Epithelial cell of proximal tubule (primary cell): ENCODE results near the gene OMP. TPM values are rescaled to one million over a fixed set of nuclear protein-coding genes. Genes with fewer than 3 reads are reported as not detected.

Experiments used
- DNase-seq: peaks from one replicate; pipeline ENCODE4 v3.0.0-alpha.2; 2011; ENCODE audit warnings: low read depth
- H3K4me3 ChIP-seq: 2 replicates; pipeline ENCODE4 v1.5.1; 2011; ENCODE audit warnings: low read depth, mild to moderate bottlenecking, low read length
- total RNA-seq: library from RNA; depleted of rRNA; stranded (reverse); fragments of >200 nt; gene quantifications from 2 replicates; pipeline ENCODE4 v1.2.3, GENCODE V29; 2015
- TF ChIP-seq, protein P1 (sequence below): conservative IDR thresholded peaks from 2 replicates; pipeline ENCODE4 v1.5.1; 2012; ENCODE audit warnings: low read depth, mild to moderate bottlenecking, low read length

Gene OMP
- total RNA-seq, 1 donor from 2014 or later: not detected

- TF ChIP-seq, protein P1, sequence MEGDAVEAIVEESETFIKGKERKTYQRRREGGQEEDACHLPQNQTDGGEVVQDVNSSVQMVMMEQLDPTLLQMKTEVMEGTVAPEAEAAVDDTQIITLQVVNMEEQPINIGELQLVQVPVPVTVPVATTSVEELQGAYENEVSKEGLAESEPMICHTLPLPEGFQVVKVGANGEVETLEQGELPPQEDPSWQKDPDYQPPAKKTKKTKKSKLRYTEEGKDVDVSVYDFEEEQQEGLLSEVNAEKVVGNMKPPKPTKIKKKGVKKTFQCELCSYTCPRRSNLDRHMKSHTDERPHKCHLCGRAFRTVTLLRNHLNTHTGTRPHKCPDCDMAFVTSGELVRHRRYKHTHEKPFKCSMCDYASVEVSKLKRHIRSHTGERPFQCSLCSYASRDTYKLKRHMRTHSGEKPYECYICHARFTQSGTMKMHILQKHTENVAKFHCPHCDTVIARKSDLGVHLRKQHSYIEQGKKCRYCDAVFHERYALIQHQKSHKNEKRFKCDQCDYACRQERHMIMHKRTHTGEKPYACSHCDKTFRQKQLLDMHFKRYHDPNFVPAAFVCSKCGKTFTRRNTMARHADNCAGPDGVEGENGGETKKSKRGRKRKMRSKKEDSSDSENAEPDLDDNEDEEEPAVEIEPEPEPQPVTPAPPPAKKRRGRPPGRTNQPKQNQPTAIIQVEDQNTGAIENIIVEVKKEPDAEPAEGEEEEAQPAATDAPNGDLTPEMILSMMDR: no peak
- DNase-seq: no peak
- no peak overlapping the region for H3K4me3 ChIP-seq
Observed at GRCh38 chr11:77100166-77101042, 2.2 kb upstream of the OMP start.

DNA sequence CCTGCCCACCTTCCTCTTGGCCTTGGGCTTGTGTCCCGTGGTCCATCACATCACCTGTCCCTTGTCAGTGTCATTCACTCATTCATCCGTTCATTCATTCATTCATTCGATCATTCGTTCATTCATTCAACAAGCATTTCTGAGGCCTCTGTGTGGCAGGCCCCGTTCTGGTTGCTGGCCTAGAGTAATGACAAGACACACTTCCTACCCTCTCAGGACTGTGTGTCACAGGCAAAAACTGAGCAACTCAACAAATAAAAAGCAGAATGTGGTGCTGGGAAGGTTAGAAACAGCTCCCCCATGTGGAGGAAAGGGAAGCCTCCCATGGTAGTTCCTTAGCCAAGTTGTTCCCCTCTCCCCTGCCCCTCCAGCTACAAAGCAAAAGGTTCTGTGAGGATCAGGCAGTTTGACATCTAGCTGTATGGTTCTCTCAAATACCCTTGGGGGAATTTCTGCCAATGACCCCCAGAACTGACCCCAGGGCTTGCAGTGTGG is 1.6 kb upstream of the OMP start:
- H3K4me3 ChIP-seq: no peak overlapping the region
- no peak for DNase-seq
- TF ChIP-seq, protein P1: peak; percentile 71

- no peak overlapping the region for H3K4me3 ChIP-seq
- DNase-seq: no peak
- TF ChIP-seq, protein P1: no peak
Observed at GRCh38 chr11:77103319-77103718, 679 bp downstream of the OMP start.

GRCh38 chr11:77104727-77105126 is 2.1 kb downstream of the OMP start:
- no peak for DNase-seq
- TF ChIP-seq, protein P1: no peak
- H3K4me3 ChIP-seq: no peak overlapping the region

GRCh38 chr11:77106321-77106720 is 3.7 kb downstream of the OMP start:
- DNase-seq: no peak
- TF ChIP-seq, protein P1: no peak
- H3K4me3 ChIP-seq: no peak overlapping the region

DNA sequence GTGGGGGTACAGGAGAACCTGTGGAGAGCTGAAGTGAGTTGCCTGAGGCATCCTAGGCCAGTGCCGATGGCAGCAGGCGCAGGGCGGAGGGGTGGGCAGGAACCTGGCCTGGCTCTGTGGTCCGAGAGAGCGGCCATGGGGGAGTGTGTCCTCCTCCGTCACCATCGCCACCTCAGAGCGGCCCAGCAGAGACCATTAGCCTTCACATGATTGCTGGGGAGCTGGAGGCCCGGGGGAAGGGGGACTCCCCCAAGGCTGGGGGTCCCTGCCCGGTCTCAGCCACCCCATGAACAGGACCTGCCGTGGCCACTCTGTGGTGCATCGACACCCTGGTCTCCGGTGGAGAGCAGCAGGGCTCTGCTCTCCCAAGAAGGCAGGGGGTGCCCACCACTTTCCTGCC is 4.1 kb downstream of the OMP start:
- H3K4me3 ChIP-seq: no peak overlapping the region
- TF ChIP-seq, protein P1: no peak
- DNase-seq: no peak
